Medulla oblongata (tissue), 1 donor: ENCODE measurements around the gene BCL11A.

Experiments
- DNase-seq: peaks from one replicate; pipeline ENCODE4 v3.0.0-alpha.2; 2015; ENCODE audit errors: extremely low spot score

Gene BCL11A

GRCh38 chr2:60486067-60486466 lies 67.4 kb downstream of the BCL11A start:
- DNase-seq, result no peak

- DNase-seq, result no peak
Observed at GRCh38 chr2:60485550-60485949, 67.9 kb downstream of the BCL11A start.

- DNase-seq, result no peak
Observed at GRCh38 chr2:60485055-60485454, 68.4 kb downstream of the BCL11A start.

- DNase-seq, result peak; percentile 46
Observed at GRCh38 chr2:60484133-60484645, 69.3 kb downstream of the BCL11A start.

GRCh38 chr2:60483401-60483800 lies 70.1 kb downstream of the BCL11A start:
- no peak for DNase-seq

GRCh38 chr2:60482222-60482621 lies 71.2 kb downstream of the BCL11A start:
- DNase-seq, result no peak

- DNase-seq, result no peak
Observed at GRCh38 chr2:60481257-60481656, 72.2 kb downstream of the BCL11A start.

GRCh38 chr2:60480089-60480773 lies 73.2 kb downstream of the BCL11A start:
- DNase-seq, result no peak

GRCh38 chr2:60479226-60480088 lies 74.0 kb downstream of the BCL11A start:
- DNase-seq, result no peak

- DNase-seq, result no peak
Observed at GRCh38 chr2:60478660-60479059, 74.8 kb downstream of the BCL11A start.

GRCh38 chr2:60476206-60476954 lies 77.1 kb downstream of the BCL11A start:
- DNase-seq, result no peak

- no peak for DNase-seq
Observed at GRCh38 chr2:60475123-60475830, 78.2 kb downstream of the BCL11A start.

GRCh38 chr2:60474301-60474700 lies 79.2 kb downstream of the BCL11A start:
- DNase-seq, result no peak

- DNase-seq, result no peak
Observed at GRCh38 chr2:60473546-60473945, 79.9 kb downstream of the BCL11A start.

GRCh38 chr2:60472663-60473289 lies 80.7 kb downstream of the BCL11A start:
- no peak for DNase-seq

- no peak for DNase-seq
Observed at GRCh38 chr2:60472041-60472440, 81.4 kb downstream of the BCL11A start.

- DNase-seq, result no peak
Observed at GRCh38 chr2:60470340-60470739, 83.1 kb downstream of the BCL11A start.

- no peak for DNase-seq
Observed at GRCh38 chr2:60469536-60470317, 83.7 kb downstream of the BCL11A start.

- no peak for DNase-seq
Observed at GRCh38 chr2:60468382-60469085, 84.9 kb downstream of the BCL11A start.
